Liver (tissue), 9 donors: Measurements from ENCODE around the gene SMARCB1. TPM values are rescaled to one million over a fixed set of nuclear protein-coding genes. Genes with fewer than 3 reads are reported as not detected.

Experiments used
- DNase-seq: peaks from one replicate; pipeline ENCODE4 v3.0.0-alpha.2; 2017; ENCODE audit warnings: low spot score
- H3K27ac ChIP-seq, 2 donors: one replicate each; pipeline ENCODE4 v1.7.0; 2013; ENCODE audit warnings: inconsistent platforms in 2 of 2, low read length in 2 of 2, control low read depth in 1 of 2, low read depth in 1 of 2, mild to moderate bottlenecking in 1 of 2
- H3K27me3 ChIP-seq, 4 donors: one replicate each; pipeline versions ENCODE4 v1.6.1 to v1.7.0; 2013; ENCODE audit warnings: low read length in 3 of 4, inconsistent platforms in 1 of 4, mild to moderate bottlenecking in 1 of 4, moderate library complexity in 1 of 4; ENCODE audit not compliant: control insufficient read depth in 4 of 4, insufficient read depth in 4 of 4
- H3K36me3 ChIP-seq, 4 donors: one replicate each; pipeline versions ENCODE4 v1.6.1 to v1.7.0; 2013; ENCODE audit warnings: low read length in 3 of 4, mild to moderate bottlenecking in 3 of 4, low read depth in 1 of 4, moderate library complexity in 1 of 4; ENCODE audit not compliant: control insufficient read depth in 4 of 4, insufficient read depth in 3 of 4
- H3K4me1 ChIP-seq, 4 donors: one replicate each; pipeline versions ENCODE4 v1.6.1 to v1.7.0; 2013; ENCODE audit warnings: low read length in 3 of 4, mild to moderate bottlenecking in 3 of 4, moderate library complexity in 1 of 4; ENCODE audit not compliant: control insufficient read depth in 4 of 4, insufficient read depth in 4 of 4
- H3K4me3 ChIP-seq, 3 donors: one replicate each; pipeline versions ENCODE4 v1.6.1 to v1.7.0; 2013; ENCODE audit warnings: low read length in 3 of 3, control low read depth in 1 of 3, low read depth in 1 of 3, mild to moderate bottlenecking in 1 of 3
- H3K9ac ChIP-seq, 2 donors: one replicate each; pipeline ENCODE4 v1.7.0; 2013; ENCODE audit warnings: low read length in 2 of 2, mild to moderate bottlenecking in 2 of 2, moderate library complexity in 2 of 2, control low read depth in 1 of 2, low read depth in 1 of 2
- H3K9me3 ChIP-seq, 4 donors: one replicate each; pipeline versions ENCODE4 v1.6.1 to v1.7.0; 2013; ENCODE audit warnings: low read length in 3 of 4; ENCODE audit not compliant: control insufficient read depth in 4 of 4
- ATF3 ChIP-seq: IDR thresholded peaks from 2 replicates; pipeline ENCODE4 v1.6.1; 2016; ENCODE audit warnings: antibody characterized with exemption
- CTCF ChIP-seq: fragments of 150-350 bp; IDR thresholded peaks from 2 replicates; pipeline ENCODE4 v1.5.1; 2017; ENCODE audit warnings: improper control_type of control experiment, low read depth, low read length; ENCODE audit not compliant: missing input control
- EGR1 ChIP-seq, 2 donors: IDR thresholded peaks; 2 replicates each; pipeline ENCODE4 v1.6.1; 2016 to 2018; ENCODE audit warnings: antibody characterized with exemption in 2 of 2, low read depth in 2 of 2
- FOXA1 ChIP-seq: IDR thresholded peaks from 2 replicates; pipeline ENCODE4 v1.6.1; 2016; ENCODE audit warnings: antibody characterized with exemption
- FOXA2 ChIP-seq: IDR thresholded peaks from 2 replicates; pipeline ENCODE4 v1.6.1; 2016; ENCODE audit warnings: antibody characterized with exemption
- GABPA ChIP-seq, 2 donors: IDR thresholded peaks in 1 of 2; conservative IDR thresholded peaks in 1 of 2; 2 replicates each; pipeline ENCODE4 v1.6.1; 2016; ENCODE audit warnings: antibody characterized with exemption in 2 of 2, mild to moderate bottlenecking in 1 of 2, moderate library complexity in 1 of 2
- HNF4A ChIP-seq, 2 donors: conservative IDR thresholded peaks; 2 replicates each; pipeline ENCODE4 v1.6.1; 2016; ENCODE audit warnings: antibody characterized with exemption in 2 of 2, mild to moderate bottlenecking in 2 of 2
- HNF4G ChIP-seq: IDR thresholded peaks from 2 replicates; pipeline ENCODE4 v1.6.1; 2016; ENCODE audit warnings: antibody characterized with exemption
- JUND ChIP-seq, 2 donors: IDR thresholded peaks; 2 replicates each; pipeline ENCODE4 v1.6.1; 2016; ENCODE audit warnings: antibody characterized with exemption in 2 of 2
- NR2F2 ChIP-seq: IDR thresholded peaks from 2 replicates; pipeline ENCODE4 v1.6.1; 2016; ENCODE audit warnings: antibody characterized with exemption
- RAD21 ChIP-seq, 2 donors: IDR thresholded peaks; 2 replicates each; pipeline ENCODE4 v1.6.1; 2016; ENCODE audit warnings: antibody characterized with exemption in 2 of 2, mild to moderate bottlenecking in 2 of 2
- REST ChIP-seq: IDR thresholded peaks from 2 replicates; pipeline ENCODE4 v1.6.1; 2016; ENCODE audit warnings: antibody characterized with exemption, mild to moderate bottlenecking
- RXRA ChIP-seq, 2 donors: IDR thresholded peaks; 2 replicates each; pipeline ENCODE4 v1.6.1; 2017 to 2018; ENCODE audit warnings: antibody characterized with exemption in 2 of 2, mild to moderate bottlenecking in 1 of 2
- SP1 ChIP-seq: IDR thresholded peaks from 2 replicates; pipeline ENCODE4 v1.6.1; 2018; ENCODE audit warnings: antibody characterized with exemption, mild to moderate bottlenecking
- YY1 ChIP-seq: IDR thresholded peaks from 2 replicates; pipeline ENCODE4 v1.6.1; 2016; ENCODE audit warnings: antibody characterized with exemption, mild to moderate bottlenecking
- ZBTB33 ChIP-seq: IDR thresholded peaks from 2 replicates; pipeline ENCODE4 v1.6.1; 2016; ENCODE audit warnings: antibody characterized with exemption
- WGBS: extraction: QIAGEN DNeasy Blood & Tissue Kit; methylation state at CpG from one replicate; pipeline ENCODE4 v1.1.7; 2013; 5-methylcytosine and 5-hydroxymethylcytosine counted together
- polyA plus RNA-seq, 2 donors: library from polyadenylated mRNA; stranded (reverse) in 1 of 2; unstranded in 1 of 2; fragments of 200-250 nt in 1 of 2; fragments of >200 nt in 1 of 2; fragmentation: Nextera tagmentation in 1 of 2; extraction: Ambion mirVana in 1 of 2; gene quantifications; one replicate each; pipeline versions ENCODE4 v1.2.1 to v1.2.3, GENCODE V29; 2013 to 2015
- total RNA-seq, 2 donors: library from RNA; depleted of rRNA; stranded (reverse); fragments of >200 nt; gene quantifications; one replicate each; pipeline ENCODE4 v1.2.3, GENCODE V29; 2014
- TF ChIP-seq, protein P1 (sequence below): IDR thresholded peaks from 2 replicates; pipeline ENCODE4 v1.6.1; 2016; ENCODE audit warnings: antibody characterized with exemption
- donor health status: healthy.
- donor health status: healthy.
- donor health status: healthy.
- donor health status: healthy.
- donor health status: healthy.

SMARCB1 gene
- total and polyA plus RNA-seq, 4 donors, result 15.1 to 22.5 (median 19.1) TPM

GRCh38 chr22:23847991-23848864 is 61.5 kb downstream of the SMARCB1 start:
- 88% methylated on average over 24 of the region's 24 CpGs for WGBS

More at GRCh38 chr22:23847991-23848864, 61.5 kb downstream of the SMARCB1 start:
- Histone ChIP-seq H3K9me3 (no peaks in the 10 kb centered on the region), H3K9ac (no peak overlapping the region), H3K4me3 (no peak overlapping the region), H3K36me3 (no peaks in the 10 kb centered on the region), H3K4me1 (peaks cover 2 to 15% (median 7%) of the 10 kb centered on the region in 4 donors), H3K27me3 (no peaks in the 10 kb centered on the region), H3K27ac (no peak overlapping the region)
- no peak for DNase-seq
- TF ChIP-seq HNF4G, result no peak
- TF ChIP-seq, protein P1, sequence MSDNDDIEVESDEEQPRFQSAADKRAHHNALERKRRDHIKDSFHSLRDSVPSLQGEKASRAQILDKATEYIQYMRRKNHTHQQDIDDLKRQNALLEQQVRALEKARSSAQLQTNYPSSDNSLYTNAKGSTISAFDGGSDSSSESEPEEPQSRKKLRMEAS, result no peak
- no peak for TF ChIP-seq FOXA2
- no peak for TF ChIP-seq CTCF
- no peak for TF ChIP-seq ATF3
- no peak for TF ChIP-seq REST
- no peak for TF ChIP-seq RAD21 (IDR thresholded peaks at IDR 0.05)
- no peak for TF ChIP-seq ZBTB33
- no peak for TF ChIP-seq FOXA1
- no peak for TF ChIP-seq RXRA (IDR thresholded peaks at IDR 0.05)
- TF ChIP-seq HNF4A (conservative IDR thresholded peaks at IDR 0.05), result no peak
- no peak for TF ChIP-seq SP1
- no peak for TF ChIP-seq EGR1 (IDR thresholded peaks at IDR 0.05; ENCODE audit: low read depth in 2 of 2)
- TF ChIP-seq JUND (IDR thresholded peaks at IDR 0.05), result no peak
- no peak for TF ChIP-seq GABPA (IDR thresholded peaks at IDR 0.05 in 1 of 2, conservative IDR thresholded peaks at IDR 0.05 in 1 of 2)
- no peak for TF ChIP-seq YY1
- no peak for TF ChIP-seq NR2F2
